Endothelial cell of hepatic sinusoid (primary cell): ENCODE measurements around the gene MCFD2.
"Not testable (repeated sequence)": the region's sequence is repeated elsewhere in the genome, so short reads cannot be mapped to it uniquely, and the experiment has no call there.

Source experiments
- in situ Hi-C: cut with HindIII; loops from 2 replicates; pipeline ENCODE4 v1.10.0; 2017; ENCODE audit warnings: low sequenced_read_pairs

Gene MCFD2

GRCh38 chr2:46904908-46905678 is 10.5 kb downstream of the MCFD2 start:
- in situ Hi-C loops, result not testable (repeated sequence)

- in situ Hi-C loops, result not testable (repeated sequence)
Observed at GRCh38 chr2:46902980-46903379, 12.6 kb downstream of the MCFD2 start.

DNA sequence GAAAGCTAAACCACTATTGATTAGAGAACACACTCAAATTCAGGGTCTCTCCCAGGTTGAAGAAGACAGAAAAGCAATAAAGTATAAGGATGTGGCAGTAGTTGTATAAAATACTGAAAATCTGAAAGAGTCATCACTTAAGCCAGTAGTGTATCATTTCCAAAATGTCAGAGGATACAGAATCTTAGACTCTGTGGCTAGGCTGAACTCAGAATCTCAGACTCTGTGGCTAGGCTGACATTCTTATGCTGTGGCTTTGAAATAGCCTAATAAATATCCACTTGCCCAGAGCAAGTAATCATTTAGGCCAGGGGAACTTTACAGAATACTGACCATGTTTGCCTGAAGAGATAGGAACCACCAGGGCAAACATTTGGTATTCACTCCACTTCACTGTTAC is 13.1 kb downstream of the MCFD2 start:
- in situ Hi-C loops, result no loop called here

DNA sequence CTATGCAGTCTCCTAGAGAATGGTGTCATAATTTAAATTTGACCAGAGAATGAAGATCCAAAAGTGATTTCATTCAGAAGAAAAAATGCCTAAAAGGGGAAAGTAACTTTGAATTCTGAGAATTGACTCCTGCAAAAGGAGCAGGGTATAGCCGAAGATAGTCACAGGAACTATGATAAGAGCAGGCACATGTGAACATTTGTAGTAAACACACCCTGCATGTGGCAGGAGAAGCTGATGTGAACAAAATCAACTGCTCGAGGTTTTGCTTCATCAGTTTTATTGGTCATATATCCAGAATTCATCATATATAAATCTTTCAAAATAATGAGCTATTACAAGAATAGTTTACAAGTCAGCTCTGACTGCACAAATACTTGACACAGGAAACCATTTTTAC is 14.0 kb downstream of the MCFD2 start:
- in situ Hi-C loops, result no loop called here

DNA sequence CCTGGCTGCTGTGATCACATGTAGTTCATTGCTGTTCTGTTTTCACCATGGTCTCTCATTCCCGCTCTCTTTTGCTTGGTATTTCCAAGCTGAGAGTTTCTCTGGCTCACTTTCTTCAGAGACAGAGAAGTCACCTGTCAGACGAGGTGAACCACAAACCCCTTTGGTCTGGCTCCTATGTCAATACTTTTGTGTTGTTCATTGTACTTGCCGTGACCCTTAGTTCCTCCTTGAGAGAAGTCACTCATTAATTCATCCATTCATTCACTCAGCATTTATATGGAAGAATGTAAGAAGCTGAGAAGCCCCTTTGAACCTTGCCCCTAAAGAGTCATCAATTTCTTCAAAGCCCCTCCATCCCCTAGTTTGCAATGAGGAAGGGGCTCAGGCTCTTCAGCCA is 15.2 kb downstream of the MCFD2 start:
- in situ Hi-C loops, result no loop called here

DNA sequence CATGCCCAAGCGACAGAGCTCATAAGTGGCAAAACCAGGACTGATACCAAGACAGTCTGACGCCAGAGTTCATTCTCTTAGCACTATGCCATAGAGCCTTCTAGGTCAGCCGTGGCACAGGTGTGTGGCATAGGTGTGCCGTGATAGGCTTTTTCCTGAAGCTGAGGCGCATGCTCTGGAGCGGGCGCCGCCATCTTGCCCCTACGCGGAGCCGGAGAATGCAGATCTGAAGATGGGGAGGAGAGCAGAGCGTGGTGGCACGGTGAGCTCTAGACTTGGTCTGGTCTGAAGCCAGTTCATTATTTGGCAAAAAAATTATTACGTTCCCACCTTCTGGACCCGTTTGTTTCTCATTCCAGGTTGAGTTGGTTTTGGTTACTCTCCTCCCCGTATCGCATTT is 16.6 kb downstream of the MCFD2 start:
- in situ Hi-C loops, result no loop called here

GRCh38 chr2:46898024-46898423 is 17.6 kb downstream of the MCFD2 start:
- in situ Hi-C loops, result no loop called here

GRCh38 chr2:46893269-46893939 is 22.2 kb downstream of the MCFD2 start:
- in situ Hi-C loops, result no loop called here

DNA sequence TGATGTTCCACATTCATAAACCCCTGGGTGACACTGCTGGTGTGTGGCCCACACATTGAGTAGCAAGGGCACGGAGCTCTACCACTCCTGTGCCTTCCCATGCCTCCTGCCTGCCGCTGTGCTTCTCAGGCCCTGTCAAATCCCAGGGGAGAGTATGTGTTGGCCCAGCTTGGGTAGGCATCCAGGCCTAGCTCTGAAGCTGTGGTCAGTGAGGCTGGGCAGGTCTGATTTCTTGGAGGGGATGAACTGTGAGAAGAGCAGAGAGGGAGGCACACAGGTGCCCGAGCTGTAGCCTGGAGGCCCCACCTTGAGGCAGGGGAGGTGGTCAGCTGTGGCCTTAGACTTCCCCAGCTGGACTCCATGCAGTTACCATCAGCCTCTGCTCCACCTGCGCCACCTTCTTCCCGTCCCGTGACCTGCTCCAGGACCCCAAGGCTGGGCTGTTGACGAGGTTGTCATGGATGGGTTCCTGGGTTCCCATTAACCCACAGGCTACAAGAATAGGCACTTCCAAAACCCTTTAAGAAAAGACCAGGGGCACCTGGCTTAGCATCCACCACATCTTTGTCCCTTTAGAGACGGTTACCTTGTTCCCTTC is 23.6 kb downstream of the MCFD2 start:
- in situ Hi-C loops, result no loop called here

DNA sequence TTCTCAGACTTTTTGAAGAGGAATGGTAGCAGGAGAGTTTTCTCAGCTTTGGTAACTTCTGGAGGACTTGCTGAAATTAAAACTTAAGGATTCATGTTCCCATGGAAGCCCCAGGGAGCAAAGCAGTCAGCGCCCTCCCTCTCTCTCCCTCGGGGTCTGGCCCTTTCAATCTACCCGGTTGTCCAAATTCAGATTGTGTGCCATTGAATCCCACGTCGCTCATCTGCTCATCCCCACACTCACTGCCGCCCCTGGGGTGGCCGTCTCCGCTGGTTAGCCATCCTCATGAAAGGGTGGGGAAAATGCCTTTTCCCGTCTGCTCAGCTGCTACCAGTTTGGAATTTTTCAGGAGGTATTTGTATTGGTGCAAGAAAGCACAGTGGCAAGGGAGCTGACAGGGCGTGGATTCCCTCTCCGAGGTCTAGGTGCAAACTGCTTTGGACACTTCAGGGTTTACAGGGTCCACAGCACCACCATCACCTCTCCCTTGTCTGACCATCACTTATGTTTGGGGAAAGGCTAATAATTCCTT is 27.1 kb downstream of the MCFD2 start:
- in situ Hi-C loops, result no loop called here

GRCh38 chr2:46887028-46887885 is 28.3 kb downstream of the MCFD2 start:
- in situ Hi-C loops, result no loop called here

DNA sequence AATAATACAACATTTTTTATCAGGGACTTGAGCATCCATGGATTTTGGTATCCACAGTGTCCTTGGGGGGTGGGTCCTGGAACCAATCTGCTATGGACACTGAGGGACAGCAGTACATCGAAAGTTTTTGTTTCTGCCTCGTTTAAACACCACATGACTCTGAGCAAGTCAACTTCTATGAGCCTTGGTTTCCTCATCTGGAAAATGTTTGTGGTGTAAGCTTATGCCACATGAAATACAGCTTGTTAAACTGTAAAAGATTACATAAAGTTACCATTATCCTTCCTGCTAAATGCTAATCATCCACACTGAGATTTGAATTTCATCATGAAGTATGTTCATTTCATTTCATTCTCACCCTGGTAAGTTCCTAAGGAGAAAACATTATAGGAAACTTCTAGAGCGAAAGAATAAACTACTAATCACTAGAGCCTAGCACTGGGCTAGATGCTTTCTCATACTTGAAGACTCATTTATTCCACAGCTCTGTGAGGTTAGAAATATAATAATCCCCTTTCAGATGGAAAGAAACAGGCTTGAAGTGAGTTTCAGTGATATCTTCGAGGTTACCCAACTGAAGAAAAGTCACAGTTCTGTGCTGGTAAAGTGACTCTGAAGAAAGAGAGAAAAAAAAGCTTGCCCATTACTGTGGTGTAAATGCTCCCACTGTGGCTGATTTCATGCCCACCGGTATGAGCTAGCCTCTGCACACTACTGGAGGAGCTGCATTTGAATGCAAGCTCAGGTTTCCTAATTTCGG is 29.2 kb downstream of the MCFD2 start:
- in situ Hi-C loops, result no loop called here

DNA sequence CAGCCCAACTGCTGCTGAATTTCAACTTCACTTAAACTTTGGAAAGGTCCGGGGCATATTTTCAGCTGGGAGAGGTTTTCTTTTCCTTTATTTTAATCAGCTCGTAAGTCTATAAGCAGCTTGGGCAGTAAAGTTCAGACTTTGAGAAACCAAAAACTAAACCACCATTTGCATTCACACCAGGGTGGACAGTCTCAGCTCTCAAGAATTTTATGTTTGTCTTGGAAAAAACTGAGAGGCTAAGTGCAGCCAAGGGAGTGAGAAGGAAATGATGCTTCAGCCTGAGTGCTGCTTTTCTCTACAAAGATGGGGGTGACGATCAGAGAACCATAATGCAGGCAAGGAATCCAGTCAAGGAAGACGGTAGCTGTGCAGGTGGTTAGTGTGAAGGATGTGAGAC is 30.2 kb downstream of the MCFD2 start:
- in situ Hi-C loops, result no loop called here

- in situ Hi-C loops, result no loop called here
Observed at GRCh38 chr2:46879511-46879910, 36.1 kb downstream of the MCFD2 start.

DNA sequence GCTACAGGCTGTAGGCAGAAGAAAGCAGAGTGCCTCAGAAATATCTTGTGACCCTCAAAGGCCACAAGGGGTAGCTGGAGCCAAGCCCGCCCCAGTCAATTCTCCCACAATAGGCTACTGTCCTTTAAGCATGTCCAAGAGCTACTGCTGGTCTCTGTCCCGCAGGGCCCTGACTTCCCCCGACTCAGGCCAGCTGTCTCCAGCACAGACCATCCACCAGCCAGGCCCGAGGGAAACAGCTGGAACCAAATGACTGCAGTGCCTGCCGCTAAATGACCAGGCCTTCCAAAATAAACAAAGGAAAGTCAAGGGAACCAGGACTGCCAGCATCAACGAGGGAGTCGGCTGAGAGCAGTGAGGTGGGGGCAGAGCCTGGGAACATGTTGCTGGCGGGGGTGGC is 36.7 kb downstream of the MCFD2 start:
- in situ Hi-C loops, result no loop called here

DNA sequence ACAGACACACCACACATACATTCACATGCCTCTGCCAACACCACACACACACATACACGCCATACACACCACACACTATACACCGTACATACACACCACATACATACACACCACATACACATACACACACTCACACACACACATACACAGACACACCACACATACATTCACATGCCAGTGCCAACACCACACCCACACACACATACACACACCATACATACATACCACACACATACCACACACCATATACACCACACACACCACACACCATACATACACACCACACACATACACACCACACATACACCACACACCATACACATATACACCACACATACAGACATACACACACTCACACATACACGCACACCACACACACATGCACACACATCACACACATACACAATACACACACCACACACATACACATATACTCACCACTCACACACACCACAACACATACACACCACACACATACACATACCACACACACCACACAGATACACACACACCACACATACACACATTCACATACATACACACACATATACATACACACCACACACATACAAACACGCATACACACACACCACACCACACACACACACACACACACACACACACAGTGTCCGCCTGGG is 37.2 kb downstream of the MCFD2 start:
- in situ Hi-C loops, result no loop called here

GRCh38 chr2:46877619-46878113 is 37.9 kb downstream of the MCFD2 start:
- in situ Hi-C loops, result no loop called here

- in situ Hi-C loops, result no loop called here
Observed at GRCh38 chr2:46876741-46877384, 38.7 kb downstream of the MCFD2 start.
